Right cardiac atrium (tissue), 5 donors: ENCODE data around the gene BOC. TPM values are rescaled to one million over a fixed set of nuclear protein-coding genes. Genes with fewer than 3 reads are reported as not detected.
A peak's percentile ranks its signal among the peaks of the same experiment; 100 is the strongest.

Experiments used
- ATAC-seq, 2 donors: fragments of 200-7000 bp; cut with Tn5 transposase; one replicate each; pipeline versions ENCODE4 v1.8.0 to v1.9.1; 2020; ENCODE audit warnings: moderate library complexity in 2 of 2, mild to moderate bottlenecking in 1 of 2
- DNase-seq, 3 donors: peaks; one replicate each; pipeline ENCODE4 v3.0.0-alpha.2; 2020
- H3K27ac ChIP-seq: one replicate; pipeline ENCODE4 v1.5.1; 2013; ENCODE audit warnings: mild to moderate bottlenecking, low read length, control low read depth, moderate library complexity
- H3K27me3 ChIP-seq: one replicate; pipeline ENCODE4 v1.6.1; 2013; ENCODE audit not compliant: control insufficient read depth, insufficient read depth
- H3K4me1 ChIP-seq: one replicate; pipeline ENCODE4 v1.6.1; 2013; ENCODE audit warnings: low read length; ENCODE audit not compliant: control insufficient read depth, insufficient read depth
- H3K4me3 ChIP-seq: one replicate; pipeline ENCODE4 v1.5.1; 2013; ENCODE audit warnings: low read length, control low read depth
- H3K9me3 ChIP-seq: one replicate; pipeline ENCODE4 v1.6.1; 2013; ENCODE audit warnings: low read length; ENCODE audit not compliant: control insufficient read depth
- WGBS: extraction: QIAGEN DNeasy Blood & Tissue Kit; methylation state at CpG from one replicate; pipeline ENCODE4 v1.1.7; 2013; 5-methylcytosine and 5-hydroxymethylcytosine counted together
- intact Hi-C, 4 donors: fragments of 100-400 bp; cut with DNase I; formaldehyde crosslinking; loops; one replicate each; pipeline versions ENCODE4 v1.11.0 to v1.14.0; 2022 to 2023
- polyA plus RNA-seq: library from polyadenylated mRNA; stranded (reverse); fragments of 200-250 nt; gene quantifications from one replicate; pipeline ENCODE4 v1.2.3, GENCODE V29; 2013
- total RNA-seq, 4 donors: library from RNA; stranded (reverse); fragmentation: NEBNext Ultra II Directional; extraction: Animal tissue kit (Norgen Biotek cat#: 25700); gene quantifications; one replicate each; pipeline ENCODE4 v1.2.1, GENCODE V29; 2021
- donor health status: healthy with polysubstance abuse.
- donor health status: DM: no; HTN: yes; CAD: no.
- donor health status: DM: no; HTN: no; CAD: no.
- donor health status: DM: no; HTN: yes; CAD: no; lungs with severe emphysema.
- donor health status: DM: yes; HTN: yes; CAD: no.

BOC gene
- total and polyA plus RNA-seq, 5 donors: 5.2 to 45.3 (median 13.6) TPM

DNA sequence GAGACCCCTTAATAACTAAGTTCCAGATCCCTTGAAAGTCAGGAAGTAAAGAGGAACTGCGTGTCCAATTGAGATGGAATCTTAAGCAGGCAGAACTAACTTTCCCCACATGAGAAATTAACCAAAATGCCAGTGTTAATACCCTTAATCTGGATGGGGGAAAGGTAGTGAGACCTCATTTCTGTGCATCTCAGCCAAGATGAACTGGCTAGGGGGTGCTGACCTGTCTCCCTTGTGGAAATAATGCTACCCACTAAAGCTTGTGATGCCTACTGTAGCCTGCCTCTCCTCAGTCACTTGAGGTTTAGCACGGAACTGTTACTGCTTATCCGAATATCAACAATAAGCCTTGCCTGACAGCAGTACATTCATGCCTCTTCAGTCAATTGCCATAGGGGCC is 15.1 kb downstream of the BOC start:
- DNase-seq: no peak
- Histone ChIP-seq H3K4me3 (no peak overlapping the region), H3K9me3 (no peaks in the 10 kb centered on the region), H3K27me3 (no peaks in the 10 kb centered on the region), H3K4me1 (no peaks in the 10 kb centered on the region), H3K27ac (no peak overlapping the region)
- intact Hi-C loops: no loop called here
- ATAC-seq: no peak
- 94% methylated on average over 3 of the region's 3 CpGs for WGBS

DNA sequence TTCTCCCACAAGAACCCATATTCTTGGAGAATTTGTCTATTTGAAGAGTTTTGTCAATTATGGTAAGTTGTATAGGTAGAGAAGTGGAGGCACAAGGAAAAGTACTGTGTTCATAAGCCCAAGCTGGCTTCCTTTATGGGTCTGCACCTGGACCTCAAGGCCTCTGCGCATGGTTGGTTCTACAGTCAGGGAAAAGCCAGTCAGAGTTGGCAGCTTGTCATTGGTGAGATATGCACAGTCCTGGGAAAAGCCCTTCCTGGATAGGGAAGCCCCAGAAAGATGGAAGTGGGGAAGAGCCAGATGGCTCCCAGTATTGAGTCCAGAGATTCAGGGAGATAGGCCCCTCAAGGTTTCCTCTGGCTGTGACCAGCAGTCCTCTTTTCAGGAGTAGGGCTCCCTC is 15.8 kb downstream of the BOC start:
- ATAC-seq: no peak
- peaks cover 5% of the 10 kb centered on the region for H3K4me1 ChIP-seq
- no peaks in the 10 kb centered on the region for H3K9me3 ChIP-seq
- intact Hi-C loops: no loop called here
- no peak for DNase-seq
- no peak overlapping the region for H3K27ac ChIP-seq
- 92% methylated on average over 1 of the region's 1 CpG for WGBS
- no peaks in the 10 kb centered on the region for H3K27me3 ChIP-seq
- H3K4me3 ChIP-seq: no peak overlapping the region

DNA sequence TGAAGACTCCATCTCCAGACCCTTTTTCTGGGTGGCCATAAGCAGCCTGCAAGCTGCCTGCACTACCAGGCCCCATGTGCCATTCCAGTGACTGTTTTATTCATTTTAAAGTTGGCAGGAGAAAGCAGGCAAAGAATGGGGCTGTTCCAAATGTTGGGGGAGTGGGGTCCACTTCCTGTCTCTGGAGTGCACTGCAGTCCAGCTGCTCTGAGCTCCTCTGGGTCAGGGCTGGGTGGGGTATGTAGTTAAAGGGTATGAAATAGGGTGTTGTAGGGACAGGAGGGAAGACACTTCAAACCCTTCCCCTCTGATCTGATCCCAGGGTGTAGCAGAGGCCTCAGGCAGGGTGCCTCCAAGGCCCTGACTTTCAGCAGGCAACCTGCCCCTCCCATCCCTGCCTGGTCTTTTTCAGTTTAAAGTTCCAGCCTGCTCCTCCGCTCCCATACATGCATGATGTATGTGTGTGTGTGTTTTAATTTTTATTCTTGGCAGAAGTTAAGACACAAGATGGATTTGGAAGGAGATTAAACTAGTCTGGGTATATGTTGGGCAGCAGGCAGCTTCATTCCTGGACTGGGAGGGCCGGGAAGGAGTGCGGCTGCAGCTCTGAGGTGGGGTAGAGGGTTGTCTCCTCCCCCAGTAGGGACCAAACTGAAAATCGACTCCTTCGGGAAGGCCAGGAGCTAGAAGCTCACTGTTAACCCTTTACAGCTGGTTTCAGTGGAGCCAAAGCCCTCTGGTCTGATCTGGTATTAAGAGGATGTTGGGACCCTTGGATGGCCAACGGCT is 17.3 kb downstream of the BOC start:
- no peaks in the 10 kb centered on the region for H3K27me3 ChIP-seq
- 52% methylated on average over 6 of the region's 6 CpGs for WGBS

DNA sequence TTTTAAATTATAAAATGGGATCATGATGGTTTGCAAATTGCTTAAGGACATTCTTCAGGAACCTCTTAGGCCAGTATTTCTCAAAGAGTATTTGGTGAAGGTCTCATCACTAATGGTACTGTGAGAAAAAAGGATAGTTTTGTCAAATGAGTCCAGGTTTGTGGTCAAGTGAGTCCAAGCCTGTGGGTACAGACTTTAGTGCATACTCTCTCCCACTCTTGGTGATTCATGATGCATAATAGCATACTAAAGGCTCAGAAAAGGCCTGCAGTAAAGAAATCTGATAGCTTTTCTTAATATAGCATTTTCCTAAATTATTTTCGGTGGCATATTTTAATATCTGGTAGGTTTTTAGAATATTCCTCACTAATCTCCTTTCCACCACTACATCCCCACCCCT is 20.0 kb downstream of the BOC start:
- Histone ChIP-seq H3K27ac (no peak overlapping the region), H3K9me3 (no peaks in the 10 kb centered on the region), H3K4me3 (no peak overlapping the region), H3K4me1 (peaks cover 5% of the 10 kb centered on the region), H3K27me3 (no peaks in the 10 kb centered on the region)
- ATAC-seq (no peak), DNase-seq (no peak)
- intact Hi-C loops: no loop called here
- 91% methylated on average over 1 of the region's 1 CpG for WGBS

More for the DNA sequence above, 17.3 kb downstream of the BOC start:
- ATAC-seq (peak in 1 of 2 donors; percentile 17), DNase-seq (no peak)
- Histone ChIP-seq H3K4me3 (no peak overlapping the region), H3K9me3 (no peaks in the 10 kb centered on the region), H3K27ac (no peak overlapping the region), H3K4me1 (peaks cover 5% of the 10 kb centered on the region)
- intact Hi-C loops: no loop called here

DNA sequence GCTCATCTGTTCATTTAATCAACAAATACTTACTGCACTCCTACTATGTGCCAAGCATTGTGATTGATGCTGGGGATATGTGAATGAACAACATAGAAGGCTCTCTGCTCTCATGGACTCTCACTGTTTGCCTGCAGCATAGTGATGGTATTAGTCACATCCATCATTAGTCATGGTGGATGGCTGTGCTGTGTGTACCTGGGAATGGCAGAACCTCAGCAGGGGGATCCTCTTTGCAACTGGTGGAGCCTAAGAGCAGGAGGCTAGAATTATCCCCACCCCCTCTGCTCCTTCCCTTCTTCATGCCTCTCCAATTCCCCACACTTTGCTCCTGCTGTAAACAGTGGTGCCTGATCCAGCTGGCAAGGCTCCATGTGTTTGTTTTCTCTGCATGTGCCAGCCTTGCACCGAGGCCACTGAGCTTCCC is 20.5 kb downstream of the BOC start:
- ATAC-seq (peak; percentile 45 to 56), DNase-seq (no peak)
- H3K4me3 ChIP-seq: no peak overlapping the region
- no peaks in the 10 kb centered on the region for H3K9me3 ChIP-seq
- H3K27ac ChIP-seq: no peak overlapping the region
- WGBS: 19% methylated on average over 1 of the region's 1 CpG
- intact Hi-C loops: no loop called here
- H3K4me1 ChIP-seq: peaks cover 5% of the 10 kb centered on the region
- no peaks in the 10 kb centered on the region for H3K27me3 ChIP-seq

DNA sequence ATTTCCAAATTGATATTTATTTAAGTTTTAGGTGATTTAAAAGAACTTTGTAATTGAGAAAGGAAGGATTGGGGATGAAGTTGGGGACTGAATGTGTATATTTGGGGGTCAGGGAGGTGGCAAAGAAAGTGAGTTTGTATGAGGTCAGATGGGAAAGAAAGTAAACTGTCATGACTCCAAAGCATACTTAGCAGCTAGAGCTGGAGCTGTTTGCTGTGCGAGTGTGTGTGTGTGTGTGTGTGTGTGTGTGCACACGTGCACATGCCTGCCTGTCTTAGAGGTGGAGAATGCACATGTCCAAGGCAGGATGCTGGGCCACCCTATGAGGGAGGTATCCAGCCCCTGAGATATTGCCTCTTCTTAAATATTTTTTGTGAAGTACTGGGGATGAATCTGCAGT is 21.0 kb downstream of the BOC start:
- Histone ChIP-seq H3K9me3 (no peaks in the 10 kb centered on the region), H3K27me3 (no peaks in the 10 kb centered on the region), H3K27ac (no peak overlapping the region), H3K4me1 (peaks cover 5% of the 10 kb centered on the region), H3K4me3 (no peak overlapping the region)
- WGBS: 52% methylated on average over 2 of the region's 2 CpGs
- ATAC-seq (no peak), DNase-seq (no peak)
- intact Hi-C loops: no loop called here

DNA sequence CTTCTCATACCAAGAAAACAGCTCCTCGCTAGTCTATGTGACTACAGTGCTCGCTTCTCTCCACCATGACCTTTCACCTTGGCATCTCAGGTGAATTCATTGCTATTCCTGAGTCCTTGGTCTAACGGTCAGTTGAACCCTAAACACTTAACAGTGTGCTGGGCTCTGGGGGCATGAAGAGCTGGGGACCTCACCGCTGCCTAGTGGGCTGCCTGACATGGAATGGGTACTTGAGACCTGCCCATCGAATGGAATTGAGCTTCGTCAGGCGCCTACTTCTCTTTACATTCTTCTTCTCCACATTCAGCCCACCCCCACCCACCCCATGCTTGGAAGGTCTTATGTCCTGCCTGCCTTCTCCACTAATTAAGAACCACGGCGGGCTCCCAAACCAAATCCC is 22.1 kb downstream of the BOC start:
- no peak overlapping the region for H3K4me3 ChIP-seq
- WGBS: 87% methylated on average over 9 of the region's 9 CpGs
- H3K4me1 ChIP-seq: peaks cover 5% of the 10 kb centered on the region
- ATAC-seq: no peak
- DNase-seq: no peak
- no peaks in the 10 kb centered on the region for H3K27me3 ChIP-seq
- intact Hi-C loops: no loop called here
- H3K9me3 ChIP-seq: no peaks in the 10 kb centered on the region
- H3K27ac ChIP-seq: no peak overlapping the region

DNA sequence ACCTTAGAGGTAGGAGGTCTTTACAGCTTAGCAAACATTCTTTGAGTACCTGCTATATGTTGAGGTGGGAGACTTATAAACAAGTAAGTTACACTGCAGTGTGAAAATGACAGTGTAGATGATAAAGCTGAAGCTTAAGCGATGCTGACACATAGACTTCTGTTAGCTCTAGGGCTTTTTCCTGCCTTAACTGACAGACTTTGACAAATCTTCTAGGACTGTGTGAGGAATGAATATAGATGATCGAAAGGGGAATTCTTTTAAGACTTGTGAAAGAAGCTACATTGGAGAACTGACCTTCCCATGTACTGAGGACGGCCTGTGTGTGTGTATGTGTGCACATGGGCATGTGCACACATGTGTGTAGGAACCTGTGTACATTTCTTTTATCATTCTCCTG is 22.7 kb downstream of the BOC start:
- DNase-seq (no peak), ATAC-seq (no peak)
- H3K27ac ChIP-seq: no peak overlapping the region
- WGBS: 89% methylated on average over 3 of the region's 3 CpGs
- H3K9me3 ChIP-seq: no peaks in the 10 kb centered on the region
- H3K27me3 ChIP-seq: no peaks in the 10 kb centered on the region
- intact Hi-C loops: no loop called here
- H3K4me1 ChIP-seq: peaks cover 5% of the 10 kb centered on the region
- H3K4me3 ChIP-seq: no peak overlapping the region

DNA sequence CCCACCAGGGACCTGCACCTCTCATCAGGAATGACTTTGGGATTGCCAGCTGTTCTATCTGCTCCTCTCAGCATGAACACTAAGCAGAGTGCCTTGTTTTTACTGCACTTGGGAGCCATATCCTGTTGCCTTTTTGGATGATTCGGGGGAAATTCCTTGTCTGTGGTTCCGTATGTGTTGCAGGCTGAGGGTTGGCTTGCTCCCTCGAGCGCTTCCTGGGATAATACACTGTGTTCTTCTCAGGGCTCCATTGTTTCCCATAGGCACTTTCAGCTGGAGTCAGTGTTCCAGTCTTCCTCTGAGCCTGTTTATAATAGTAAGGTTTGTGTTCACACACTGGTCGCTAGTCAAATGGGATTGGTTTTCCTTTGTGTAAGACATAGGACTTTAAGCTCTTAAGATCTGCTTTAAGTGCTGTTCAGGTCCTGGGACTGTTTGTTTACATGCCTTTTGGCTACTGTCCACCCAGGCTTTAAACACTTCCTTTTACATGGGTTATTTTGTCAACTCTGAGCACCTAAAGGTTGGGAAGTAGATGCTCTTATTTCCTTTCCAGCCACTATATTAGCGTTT is 23.4 kb downstream of the BOC start:
- 52% methylated on average over 6 of the region's 6 CpGs for WGBS
- intact Hi-C loops: no loop called here
- no peaks in the 10 kb centered on the region for H3K27me3 ChIP-seq
- peaks cover 5% of the 10 kb centered on the region for H3K4me1 ChIP-seq
- no peak overlapping the region for H3K27ac ChIP-seq
- ATAC-seq (peak; percentile 70 to 78), DNase-seq (peak in 1 of 3 donors; percentile 63)
- no peaks in the 10 kb centered on the region for H3K9me3 ChIP-seq
- no peak overlapping the region for H3K4me3 ChIP-seq

DNA sequence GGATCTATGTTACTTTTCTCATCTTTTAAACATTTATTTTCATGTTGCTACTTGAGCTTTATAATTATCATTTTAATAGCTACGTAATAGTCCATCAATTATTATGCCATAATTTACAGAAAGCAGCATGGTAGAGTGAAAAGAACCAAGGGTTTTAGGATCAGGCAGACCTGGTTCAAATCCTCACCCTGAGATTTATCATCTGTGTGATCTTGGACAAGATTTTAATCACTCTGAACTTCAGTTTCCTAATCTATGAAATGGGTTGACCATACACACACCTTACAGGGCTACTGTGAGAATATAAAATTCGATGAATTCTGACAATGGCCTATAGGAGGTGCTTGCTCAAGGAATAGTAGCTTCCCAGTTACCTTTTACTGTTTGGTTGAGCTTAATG is 27.1 kb downstream of the BOC start:
- Histone ChIP-seq H3K4me3 (no peak overlapping the region), H3K27me3 (no peaks in the 10 kb centered on the region), H3K4me1 (peaks cover 2% of the 10 kb centered on the region), H3K9me3 (no peaks in the 10 kb centered on the region), H3K27ac (no peak overlapping the region)
- 97% methylated on average over 2 of the region's 2 CpGs for WGBS
- intact Hi-C loops: no loop called here
- DNase-seq (no peak), ATAC-seq (no peak)

DNA sequence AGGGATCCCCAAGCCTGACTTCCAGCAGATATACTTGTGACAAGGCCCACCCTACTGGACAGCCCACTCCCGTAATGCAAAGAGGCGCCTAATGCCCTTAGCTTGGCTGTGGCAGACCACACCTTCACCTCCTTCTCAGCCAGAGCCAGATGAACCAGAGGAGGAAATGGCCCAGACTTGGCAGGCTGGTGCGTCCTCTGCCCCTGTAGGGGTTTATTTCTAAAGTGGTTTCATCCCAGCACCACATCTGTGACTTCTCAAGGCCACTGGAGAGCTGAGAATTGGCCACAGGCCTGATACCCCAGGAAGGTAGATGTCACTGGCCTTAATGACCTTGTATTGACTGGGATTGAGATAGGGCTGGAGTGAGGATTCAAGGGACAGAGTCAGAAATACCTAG is 29.5 kb downstream of the BOC start:
- DNase-seq (no peak), ATAC-seq (no peak)
- H3K9me3 ChIP-seq: no peaks in the 10 kb centered on the region
- peaks cover 2% of the 10 kb centered on the region for H3K4me1 ChIP-seq
- H3K27ac ChIP-seq: no peak overlapping the region
- H3K27me3 ChIP-seq: no peaks in the 10 kb centered on the region
- WGBS: 83% methylated on average over 3 of the region's 3 CpGs
- intact Hi-C loops: no loop called here
- H3K4me3 ChIP-seq: no peak overlapping the region
